ENCODE results near the gene DNAH6. TPM values are rescaled to one million over a fixed set of nuclear protein-coding genes. Genes with fewer than 3 reads are reported as not detected.

DNAH6 gene
- total RNA-seq, 2 experiments from 2014 or later, result 0.68 to 0.89 TPM

DNA sequence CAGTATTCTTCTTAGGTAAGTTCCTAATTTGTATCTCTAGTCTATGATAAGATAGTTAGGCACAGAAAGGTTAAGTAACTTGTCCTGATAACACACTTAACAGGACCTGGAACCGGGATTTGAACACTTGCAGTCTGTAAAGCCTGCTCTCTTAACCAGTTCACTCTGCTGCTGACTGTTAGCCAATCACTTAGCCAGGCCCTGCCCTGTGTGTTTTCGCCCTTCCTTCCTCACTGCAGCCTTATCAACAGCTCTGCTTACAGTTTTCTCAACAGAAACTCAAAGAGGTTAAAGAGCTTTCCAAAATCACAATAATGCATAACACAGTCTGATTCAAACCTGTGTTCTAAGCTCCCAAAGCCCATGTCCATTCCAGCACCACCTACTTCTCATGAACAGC lies 212.9 kb downstream of the DNAH6 start:
- no peak overlapping the region for H3K4me3 Mint-ChIP-seq
- no peaks in the 10 kb centered on the region for H3K27me3 Mint-ChIP-seq (ENCODE audit: low read depth)
- no peak overlapping the region for H3K27ac Mint-ChIP-seq
- H3K36me3 Mint-ChIP-seq (ENCODE audit: low read depth), result no peaks in the 10 kb centered on the region
- H3K4me1 Mint-ChIP-seq (ENCODE audit: low read depth), result peaks cover 3% of the 10 kb centered on the region
- ChIA-PET CTCF (interaction anchor here (1.8 kb wide), 1 partner anchor 12 kb away, joined by 8 read pairs; no protein-coding TSS in a partner anchor), POLR2A (no interaction called here)
- DNase-seq, result no peak
- no peak for ATAC-seq
- no peaks in the 10 kb centered on the region for H3K9me3 Mint-ChIP-seq (ENCODE audit: insufficient read depth)

- Mint-ChIP-seq H3K27me3 (ENCODE audit: low read depth) (no peaks in the 10 kb centered on the region), H3K4me3 (no peak overlapping the region), H3K9me3 (ENCODE audit: insufficient read depth) (no peaks in the 10 kb centered on the region), H3K36me3 (ENCODE audit: low read depth) (no peaks in the 10 kb centered on the region), H3K27ac (no peak overlapping the region), H3K4me1 (ENCODE audit: low read depth) (no peaks in the 10 kb centered on the region)
- POLR2A ChIA-PET, result no interaction called here
- DNase-seq (no peak), ATAC-seq (no peak)
- CTCF ChIA-PET, result interaction anchor here (1.5 to 3.7 kb wide), 2 partner anchors 10 to 195 kb away, joined by 5 to 17 read pairs; no protein-coding TSS in a partner anchor
These were observed 214.9 kb downstream of the DNAH6 start for GRCh38 chr2:84731185-84731584.

- Mint-ChIP-seq H3K27me3 (ENCODE audit: low read depth) (no peaks in the 10 kb centered on the region), H3K27ac (no peak overlapping the region), H3K9me3 (ENCODE audit: insufficient read depth) (peaks cover 5% of the 10 kb centered on the region), H3K4me1 (ENCODE audit: low read depth) (no peaks in the 10 kb centered on the region), H3K36me3 (ENCODE audit: low read depth) (peaks cover 8% of the 10 kb centered on the region), H3K4me3 (no peak overlapping the region)
- ATAC-seq, result no peak
- CTCF ChIA-PET, result interaction anchor here (1.3 to 3.7 kb wide), 4 partner anchors 8 to 193 kb away, joined by 3 to 17 read pairs (median 4); no protein-coding TSS in a partner anchor
- no peak for DNase-seq
- POLR2A ChIA-PET, result interaction anchor here (0.6 to 0.8 kb wide), 2 partner anchors 8 to 662 kb away, joined by 3 read pairs; no protein-coding TSS in a partner anchor
These were observed 216.8 kb downstream of the DNAH6 start for GRCh38 chr2:84732897-84733778.

DNA sequence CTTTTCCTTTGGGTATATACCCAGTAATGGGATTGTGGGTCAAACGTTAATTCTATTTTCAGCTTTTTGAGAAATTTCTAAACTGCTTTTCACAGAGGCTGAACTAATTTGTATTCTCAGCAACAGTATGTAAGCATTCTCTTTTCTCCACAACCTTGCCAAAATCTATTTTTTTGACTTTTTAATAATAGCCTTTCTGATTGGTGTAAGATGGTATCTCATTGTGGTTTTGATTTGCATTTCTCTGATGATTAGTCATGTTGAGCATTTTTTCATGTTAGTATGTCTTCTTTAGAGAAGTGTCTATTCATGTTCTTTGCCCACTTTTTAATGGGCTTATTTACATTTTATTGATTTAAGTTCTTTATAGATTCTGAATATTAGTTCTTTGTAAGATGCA lies 219.1 kb downstream of the DNAH6 start:
- ChIA-PET POLR2A (no interaction called here), CTCF (no interaction called here)
- H3K4me3 Mint-ChIP-seq, result no peak overlapping the region

DNA sequence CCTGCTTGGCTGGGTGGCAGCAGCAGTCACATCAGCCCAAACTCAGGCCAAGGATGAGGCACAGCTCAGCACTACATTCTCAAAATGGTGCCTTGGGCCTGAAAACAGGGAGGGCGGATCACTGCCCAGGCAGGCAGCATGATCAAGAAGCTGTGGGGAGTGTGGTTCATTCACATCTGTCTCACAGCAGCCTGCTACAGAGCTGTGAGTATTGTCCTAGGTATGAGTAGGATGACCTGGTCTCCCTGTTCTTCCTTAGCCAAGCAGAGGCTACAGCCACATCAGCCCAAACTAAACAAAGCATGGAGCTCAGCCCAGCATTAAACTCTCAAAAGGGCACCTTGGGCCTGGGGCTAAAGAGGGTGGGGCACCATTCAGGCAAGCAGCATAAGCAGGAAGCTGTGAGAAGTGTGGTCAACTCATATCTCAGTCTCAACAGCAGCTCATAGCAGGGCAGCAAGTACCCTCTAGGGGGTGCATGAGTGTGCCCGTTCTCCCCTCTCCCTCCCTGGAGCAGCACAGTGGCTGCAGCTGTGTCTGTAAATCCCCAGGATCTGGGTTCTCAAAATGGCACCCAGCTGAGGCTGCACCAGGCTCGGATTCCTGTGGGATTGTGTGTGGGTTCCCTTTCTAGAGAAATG lies 225.0 kb downstream of the DNAH6 start:
- Mint-ChIP-seq H3K36me3 (ENCODE audit: low read depth) (peaks cover 8% of the 10 kb centered on the region), H3K4me1 (ENCODE audit: low read depth) (peaks cover 15% of the 10 kb centered on the region), H3K9me3 (ENCODE audit: insufficient read depth) (peaks cover 5% of the 10 kb centered on the region), H3K27me3 (ENCODE audit: low read depth) (no peaks in the 10 kb centered on the region), H3K4me3 (no peak overlapping the region), H3K27ac (peak overlapping the region; percentile 85)
- ChIA-PET POLR2A (interaction anchor here (0.5 to 1.1 kb wide), 9 partner anchors 9 to 198 kb away, joined by 3 to 5 read pairs (median 3); no protein-coding TSS in a partner anchor), CTCF (interaction anchor here (0.6 to 3.1 kb wide), 41 partner anchors 9 to 244 kb away, joined by 3 to 26 read pairs (median 6); partner anchors contain the start of gene TRABD2A)
- DNase-seq, result peak; percentile 75
- peak; percentile 99 for ATAC-seq

More for the DNA sequence above, 219.1 kb downstream of the DNAH6 start:
- Mint-ChIP-seq H3K27ac (no peak overlapping the region), H3K36me3 (ENCODE audit: low read depth) (peaks cover 8% of the 10 kb centered on the region), H3K27me3 (ENCODE audit: low read depth) (no peaks in the 10 kb centered on the region), H3K9me3 (ENCODE audit: insufficient read depth) (peaks cover 5% of the 10 kb centered on the region), H3K4me1 (ENCODE audit: low read depth) (no peaks in the 10 kb centered on the region)
- ATAC-seq, result no peak
- DNase-seq, result no peak

GRCh38 chr2:84748341-84748740 lies 232.0 kb downstream of the DNAH6 start:
- no peaks in the 10 kb centered on the region for H3K4me1 Mint-ChIP-seq (ENCODE audit: low read depth)
- H3K9me3 Mint-ChIP-seq (ENCODE audit: insufficient read depth), result peaks cover 7% of the 10 kb centered on the region
- no peak overlapping the region for H3K27ac Mint-ChIP-seq
- ChIA-PET POLR2A (no interaction called here), CTCF (no interaction called here)
- peaks cover 10% of the 10 kb centered on the region for H3K36me3 Mint-ChIP-seq (ENCODE audit: low read depth)
- no peak for DNase-seq
- no peak overlapping the region for H3K4me3 Mint-ChIP-seq
- no peaks in the 10 kb centered on the region for H3K27me3 Mint-ChIP-seq (ENCODE audit: low read depth)
- ATAC-seq, result no peak

DNA sequence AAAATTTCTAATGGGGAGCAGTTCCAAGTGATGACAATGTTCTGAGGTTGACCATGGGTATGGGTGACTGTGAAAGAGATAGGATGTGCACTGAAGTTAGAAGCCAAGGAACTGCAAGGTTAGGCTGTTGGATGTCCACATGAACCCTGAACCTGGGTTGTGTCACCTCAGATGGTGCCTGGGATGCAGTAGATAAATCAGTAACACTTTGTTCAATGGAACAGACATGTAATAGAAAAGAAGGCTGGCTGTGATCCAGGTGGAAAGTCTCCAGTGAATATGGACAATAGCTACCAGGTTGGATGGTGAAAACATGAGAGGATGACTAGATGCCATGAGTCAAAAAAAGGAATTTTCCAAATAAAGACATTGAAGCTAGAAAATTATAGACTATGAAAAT lies 233.1 kb downstream of the DNAH6 start:
- DNase-seq (no peak), ATAC-seq (no peak)
- CTCF ChIA-PET, result interaction anchor here (0.9 to 3.0 kb wide), 3 partner anchors 8 to 176 kb away, joined by 3 to 15 read pairs (median 4); no protein-coding TSS in a partner anchor
- H3K27me3 Mint-ChIP-seq (ENCODE audit: low read depth), result no peaks in the 10 kb centered on the region
- H3K27ac Mint-ChIP-seq, result no peak overlapping the region
- H3K9me3 Mint-ChIP-seq (ENCODE audit: insufficient read depth), result peaks cover 7% of the 10 kb centered on the region
- no peak overlapping the region for H3K4me3 Mint-ChIP-seq
- H3K36me3 Mint-ChIP-seq (ENCODE audit: low read depth), result peaks cover 11% of the 10 kb centered on the region
- POLR2A ChIA-PET, result no interaction called here
- no peaks in the 10 kb centered on the region for H3K4me1 Mint-ChIP-seq (ENCODE audit: low read depth)

DNA sequence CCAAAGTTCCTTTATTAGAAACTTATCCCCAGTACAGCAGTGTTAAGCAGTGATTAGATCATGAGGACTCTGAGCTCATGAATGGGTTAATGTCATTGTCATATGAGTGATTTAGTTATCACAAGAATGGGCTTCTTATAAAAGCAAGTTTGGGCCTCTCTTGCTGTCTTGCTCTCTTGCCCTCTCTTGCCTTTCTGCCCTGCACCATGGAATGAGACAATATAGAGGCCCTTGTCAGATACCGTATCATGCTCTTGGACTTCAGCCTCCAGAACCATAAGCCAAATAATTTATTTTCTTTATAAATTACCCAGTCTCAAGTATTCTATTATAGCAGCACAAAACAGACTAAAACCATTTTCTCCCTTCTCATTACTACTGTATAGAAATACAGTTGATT lies 238.8 kb downstream of the DNAH6 start:
- CTCF ChIA-PET, result no interaction called here
- H3K9me3 Mint-ChIP-seq (ENCODE audit: insufficient read depth), result peaks cover 3% of the 10 kb centered on the region
- H3K36me3 Mint-ChIP-seq (ENCODE audit: low read depth), result peaks cover 3% of the 10 kb centered on the region

DNA sequence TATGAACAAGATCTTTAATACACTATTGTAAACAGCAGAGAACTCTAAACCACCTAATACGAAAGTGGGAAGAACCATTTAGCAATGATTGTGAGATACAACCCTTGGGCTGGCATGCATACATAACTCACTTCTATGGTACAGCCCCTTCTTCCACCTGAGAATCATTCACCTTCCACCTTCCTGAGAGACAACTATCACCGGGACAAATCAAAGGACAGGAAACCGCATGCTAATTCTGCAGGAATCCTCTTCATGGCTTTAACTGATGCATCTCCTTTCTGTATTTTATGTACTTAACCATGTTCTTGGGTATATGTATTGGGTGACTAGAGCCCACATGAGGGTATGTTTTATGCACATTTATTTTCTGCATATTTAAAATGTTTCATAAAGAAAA lies 241.3 kb downstream of the DNAH6 start:
- Mint-ChIP-seq H3K4me1 (ENCODE audit: low read depth) (peaks cover 3% of the 10 kb centered on the region), H3K36me3 (ENCODE audit: low read depth) (peaks cover 3% of the 10 kb centered on the region), H3K4me3 (no peak overlapping the region), H3K27me3 (ENCODE audit: low read depth) (no peaks in the 10 kb centered on the region), H3K9me3 (ENCODE audit: insufficient read depth) (peaks cover 6% of the 10 kb centered on the region), H3K27ac (no peak overlapping the region)
- CTCF ChIA-PET, result no interaction called here
- DNase-seq (no peak), ATAC-seq (no peak)
- POLR2A ChIA-PET, result no interaction called here

More for the DNA sequence above, 238.8 kb downstream of the DNAH6 start:
- no peak for DNase-seq
- Mint-ChIP-seq H3K4me3 (no peak overlapping the region), H3K4me1 (ENCODE audit: low read depth) (peaks cover 3% of the 10 kb centered on the region), H3K27me3 (ENCODE audit: low read depth) (no peaks in the 10 kb centered on the region), H3K27ac (no peak overlapping the region)
- POLR2A ChIA-PET, result no interaction called here
- ATAC-seq, result no peak

DNA sequence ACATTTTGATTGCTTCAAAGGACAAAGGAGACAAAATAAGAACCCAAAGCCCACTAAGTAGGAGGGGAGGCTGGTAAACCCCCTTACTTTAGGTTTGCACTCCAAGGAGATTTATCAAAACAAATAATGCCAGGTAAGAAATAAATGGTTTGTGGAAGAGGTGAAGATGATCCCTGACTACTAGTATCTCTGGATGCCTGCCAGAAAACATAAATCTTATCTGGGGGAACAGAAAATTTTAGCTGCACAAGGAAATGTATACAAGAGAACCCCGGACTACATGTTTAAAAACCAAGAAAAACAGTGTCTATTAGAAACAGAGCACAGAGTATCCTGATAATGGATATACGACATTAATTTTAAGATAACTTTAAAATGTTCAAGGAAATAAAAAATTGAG lies 250.5 kb downstream of the DNAH6 start:
- DNase-seq (no peak), ATAC-seq (no peak)
- Mint-ChIP-seq H3K4me3 (no peak overlapping the region), H3K4me1 (ENCODE audit: low read depth) (no peaks in the 10 kb centered on the region), H3K36me3 (ENCODE audit: low read depth) (peaks cover 8% of the 10 kb centered on the region), H3K27ac (no peak overlapping the region), H3K9me3 (ENCODE audit: insufficient read depth) (peaks cover 21% of the 10 kb centered on the region), H3K27me3 (ENCODE audit: low read depth) (no peaks in the 10 kb centered on the region)
- ChIA-PET POLR2A (no interaction called here), CTCF (no interaction called here)

- no peaks in the 10 kb centered on the region for H3K27me3 Mint-ChIP-seq (ENCODE audit: low read depth)
- no peak overlapping the region for H3K27ac Mint-ChIP-seq
- H3K36me3 Mint-ChIP-seq (ENCODE audit: low read depth), result peaks cover 12% of the 10 kb centered on the region
- peaks cover 34% of the 10 kb centered on the region for H3K9me3 Mint-ChIP-seq (ENCODE audit: insufficient read depth)
- ChIA-PET CTCF (interaction anchor here (0.9 to 1.6 kb wide), 3 partner anchors 11 to 27 kb away, joined by 3 to 5 read pairs (median 4); no protein-coding TSS in a partner anchor), POLR2A (no interaction called here)
- ATAC-seq, result no peak
- no peak for DNase-seq
- no peaks in the 10 kb centered on the region for H3K4me1 Mint-ChIP-seq (ENCODE audit: low read depth)
- no peak overlapping the region for H3K4me3 Mint-ChIP-seq
These were observed 252.5 kb downstream of the DNAH6 start for GRCh38 chr2:84768840-84769239.

DNA sequence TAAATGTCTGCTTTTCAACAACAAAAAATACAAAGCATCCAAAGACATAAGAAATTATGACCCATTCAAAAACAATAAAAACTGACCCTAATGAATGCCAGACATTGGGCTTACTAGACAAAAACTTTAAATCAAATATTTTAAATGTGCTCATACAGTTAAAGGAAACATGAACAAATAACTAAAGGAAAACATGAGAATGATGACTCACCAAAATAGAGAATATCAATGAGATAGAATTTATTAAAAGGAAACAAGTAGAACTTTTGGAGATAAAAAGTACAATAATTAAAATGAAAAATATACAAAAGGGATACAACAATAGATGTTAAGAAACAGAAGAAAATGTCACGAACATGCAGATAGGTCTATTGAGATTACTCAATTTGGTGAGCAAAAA lies 254.0 kb downstream of the DNAH6 start:
- Mint-ChIP-seq H3K4me1 (ENCODE audit: low read depth) (no peaks in the 10 kb centered on the region), H3K27ac (no peak overlapping the region), H3K27me3 (ENCODE audit: low read depth) (no peaks in the 10 kb centered on the region), H3K36me3 (ENCODE audit: low read depth) (peaks cover 24% of the 10 kb centered on the region), H3K9me3 (ENCODE audit: insufficient read depth) (peaks cover 45% of the 10 kb centered on the region), H3K4me3 (no peak overlapping the region)
- no peak for DNase-seq
- POLR2A ChIA-PET, result no interaction called here
- CTCF ChIA-PET, result interaction anchor here (0.9 to 1.6 kb wide), 2 partner anchors 10 to 76 kb away, joined by 3 to 5 read pairs; no protein-coding TSS in a partner anchor
- ATAC-seq, result no peak
